ENCODE data around the gene ADRA2C. TPM values are rescaled to one million over a fixed set of nuclear protein-coding genes. Genes with fewer than 3 reads are reported as not detected.

Gene ADRA2C
- total RNA-seq, 1 experiment from 2014 or later, result not detected

DNA sequence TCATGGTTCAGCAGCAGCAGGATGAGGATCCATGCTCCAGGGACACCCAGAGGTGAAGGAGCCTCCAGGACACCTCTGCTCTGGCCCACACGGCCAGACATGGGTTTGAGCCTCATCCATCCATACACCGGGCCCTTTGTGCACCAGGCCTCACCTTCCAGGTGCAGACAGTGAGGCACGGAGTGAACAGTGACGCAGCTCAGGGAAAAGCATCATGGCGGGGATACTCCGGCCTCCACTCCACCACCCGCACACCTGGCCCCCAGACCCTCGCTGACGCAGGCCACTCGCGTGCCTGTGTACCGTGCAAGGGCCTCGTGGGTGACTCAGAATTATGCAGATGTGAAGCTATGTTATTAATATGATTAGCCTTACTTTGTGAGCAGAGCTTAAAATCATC lies 33.3 kb downstream of the ADRA2C start:
- DNase-seq, result no peak
- Histone ChIP-seq H3K79me2 (ENCODE audit: low read length) (no peaks in the 10 kb centered on the region), H3K9me3 (ENCODE audit: low read length) (peaks cover 9% of the 10 kb centered on the region; the same call in 1 of the 2 replicates), H4K20me1 (ENCODE audit: insufficient read depth, low read depth, low read length) (no peaks in the 10 kb centered on the region), H3K27me3 (ENCODE audit: low read length) (no peaks in the 10 kb centered on the region), H3K36me3 (ENCODE audit: insufficient read depth, low read length) (no peaks in the 10 kb centered on the region), H3K4me1 (ENCODE audit: low read length) (no peaks in the 10 kb centered on the region), H3K27ac (ENCODE audit: low read length) (no peak overlapping the region), H2AFZ (ENCODE audit: low read length) (no peak overlapping the region), H3K9me2 (replicated peaks; ENCODE audit: insufficient read depth, low read length) (no peaks in the 10 kb centered on the region), H3K9ac (ENCODE audit: low read length) (no peak overlapping the region), H3K4me2 (ENCODE audit: low read depth, low read length, poor library complexity, severe bottlenecking) (no peak overlapping the region), H3K4me3 (ENCODE audit: low read length) (no peak overlapping the region)

DNA sequence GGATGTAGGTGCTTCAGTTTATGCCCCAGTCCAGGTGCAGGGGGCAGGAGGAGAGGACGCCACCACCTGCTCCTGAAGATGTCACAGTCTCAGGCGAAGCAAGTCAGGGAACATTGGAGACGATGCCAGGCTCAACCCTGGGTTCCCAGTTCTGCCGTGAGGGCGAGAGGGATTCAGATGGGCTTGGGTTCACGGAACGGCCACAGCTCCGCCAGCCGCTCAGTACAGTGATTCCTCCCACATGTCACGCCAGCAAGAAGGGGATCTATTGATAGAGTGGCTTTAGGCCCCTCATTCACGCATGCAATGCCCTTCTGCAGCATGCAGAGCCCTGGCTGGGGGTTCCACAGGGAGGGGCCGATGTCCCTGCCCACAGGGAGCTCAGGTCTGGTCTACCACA lies 34.2 kb downstream of the ADRA2C start:
- Histone ChIP-seq H3K4me3 (ENCODE audit: low read length) (no peak overlapping the region), H3K4me1 (ENCODE audit: low read length) (no peaks in the 10 kb centered on the region)

DNA sequence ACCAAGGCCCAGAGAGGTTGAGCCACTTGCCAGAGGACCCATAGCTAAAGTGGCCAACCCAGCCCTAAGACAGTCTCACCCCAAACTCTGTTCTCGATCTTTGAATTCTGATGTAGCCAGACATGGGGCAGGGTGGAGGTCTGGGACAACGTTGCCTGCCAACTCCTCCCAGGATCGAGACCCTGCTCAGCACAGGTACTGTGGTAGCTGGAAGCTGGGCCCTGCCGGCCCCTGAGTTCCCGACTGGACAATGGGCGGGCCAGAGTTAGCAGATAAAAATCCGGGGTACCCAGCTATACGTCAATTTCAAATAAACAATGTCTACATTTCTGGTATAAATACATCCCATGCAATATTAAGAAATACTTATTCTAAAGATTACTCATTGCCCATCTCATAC lies 35.3 kb downstream of the ADRA2C start:
- Histone ChIP-seq H3K4me1 (ENCODE audit: low read length) (no peaks in the 10 kb centered on the region), H3K4me3 (ENCODE audit: low read length) (no peak overlapping the region), H3K27me3 (ENCODE audit: low read length) (no peaks in the 10 kb centered on the region), H3K9me3 (ENCODE audit: low read length) (no peaks in the 10 kb centered on the region), H3K27ac (ENCODE audit: low read length) (no peak overlapping the region), H3K36me3 (ENCODE audit: insufficient read depth, low read length) (no peaks in the 10 kb centered on the region), H3K79me2 (ENCODE audit: low read length) (no peaks in the 10 kb centered on the region), H2AFZ (ENCODE audit: low read length) (no peak overlapping the region), H3K4me2 (ENCODE audit: low read depth, low read length, poor library complexity, severe bottlenecking) (no peak overlapping the region), H3K9me2 (replicated peaks; ENCODE audit: insufficient read depth, low read length) (no peaks in the 10 kb centered on the region), H3K9ac (ENCODE audit: low read length) (no peak overlapping the region), H4K20me1 (ENCODE audit: insufficient read depth, low read depth, low read length) (no peaks in the 10 kb centered on the region)
- DNase-seq, result no peak

More for the DNA sequence above, 34.2 kb downstream of the ADRA2C start:
- H3K36me3 ChIP-seq (ENCODE audit: insufficient read depth, low read length), result no peaks in the 10 kb centered on the region
- H3K27ac ChIP-seq (ENCODE audit: low read length), result no peak overlapping the region
- peaks cover 7% of the 10 kb centered on the region; the same call in 1 of the 2 replicates for H3K9me3 ChIP-seq (ENCODE audit: low read length)
- no peak overlapping the region for H3K4me2 ChIP-seq (ENCODE audit: low read depth, low read length, poor library complexity, severe bottlenecking)
- no peak overlapping the region for H2AFZ ChIP-seq (ENCODE audit: low read length)
- no peak for DNase-seq
- H3K9me2 ChIP-seq (replicated peaks; ENCODE audit: insufficient read depth, low read length), result no peaks in the 10 kb centered on the region
- no peaks in the 10 kb centered on the region for H3K79me2 ChIP-seq (ENCODE audit: low read length)
- no peak overlapping the region for H3K9ac ChIP-seq (ENCODE audit: low read length)
- no peaks in the 10 kb centered on the region for H3K27me3 ChIP-seq (ENCODE audit: low read length)
- no peaks in the 10 kb centered on the region for H4K20me1 ChIP-seq (ENCODE audit: insufficient read depth, low read depth, low read length)

DNA sequence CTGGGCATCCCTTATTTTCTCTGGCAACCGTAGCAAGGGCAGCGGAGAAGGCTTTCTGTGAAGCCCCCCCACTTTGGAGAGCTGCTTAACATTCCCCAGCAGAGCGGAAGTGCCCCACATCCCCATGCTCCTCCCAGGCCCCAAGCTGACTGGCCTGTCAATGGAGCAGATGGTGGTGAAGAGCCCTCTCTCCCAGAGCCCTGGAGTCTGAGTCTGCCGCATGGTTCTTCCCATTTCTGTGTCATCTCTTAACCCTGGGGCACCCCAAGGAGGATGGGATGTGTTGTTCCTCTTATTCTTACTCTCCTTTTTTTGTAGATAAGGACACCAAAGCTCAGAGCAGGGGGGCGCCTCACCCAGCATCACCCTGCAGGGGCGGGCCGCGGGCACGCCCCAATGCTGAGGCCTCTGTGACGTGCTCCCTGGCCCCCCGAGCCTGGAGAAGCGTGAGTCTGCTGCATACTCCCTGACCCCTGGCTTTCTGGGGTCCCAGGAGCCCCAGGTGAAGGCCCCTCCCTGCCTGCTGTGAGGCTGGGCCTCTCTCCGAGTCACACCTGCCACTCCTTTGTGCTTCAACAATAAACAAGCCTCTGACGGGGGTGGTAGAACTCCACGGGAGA lies 35.9 kb downstream of the ADRA2C start:
- Histone ChIP-seq H3K9me2 (replicated peaks; ENCODE audit: insufficient read depth, low read length) (no peaks in the 10 kb centered on the region), H3K27me3 (ENCODE audit: low read length) (no peaks in the 10 kb centered on the region), H4K20me1 (ENCODE audit: insufficient read depth, low read depth, low read length) (no peaks in the 10 kb centered on the region), H3K9me3 (ENCODE audit: low read length) (no peaks in the 10 kb centered on the region), H3K79me2 (ENCODE audit: low read length) (no peaks in the 10 kb centered on the region), H3K27ac (ENCODE audit: low read length) (no peak overlapping the region), H2AFZ (ENCODE audit: low read length) (no peak overlapping the region), H3K4me3 (ENCODE audit: low read length) (no peak overlapping the region), H3K9ac (ENCODE audit: low read length) (no peak overlapping the region), H3K4me2 (ENCODE audit: low read depth, low read length, poor library complexity, severe bottlenecking) (no peak overlapping the region), H3K36me3 (ENCODE audit: insufficient read depth, low read length) (no peaks in the 10 kb centered on the region), H3K4me1 (ENCODE audit: low read length) (no peaks in the 10 kb centered on the region)
- no peak for DNase-seq

DNA sequence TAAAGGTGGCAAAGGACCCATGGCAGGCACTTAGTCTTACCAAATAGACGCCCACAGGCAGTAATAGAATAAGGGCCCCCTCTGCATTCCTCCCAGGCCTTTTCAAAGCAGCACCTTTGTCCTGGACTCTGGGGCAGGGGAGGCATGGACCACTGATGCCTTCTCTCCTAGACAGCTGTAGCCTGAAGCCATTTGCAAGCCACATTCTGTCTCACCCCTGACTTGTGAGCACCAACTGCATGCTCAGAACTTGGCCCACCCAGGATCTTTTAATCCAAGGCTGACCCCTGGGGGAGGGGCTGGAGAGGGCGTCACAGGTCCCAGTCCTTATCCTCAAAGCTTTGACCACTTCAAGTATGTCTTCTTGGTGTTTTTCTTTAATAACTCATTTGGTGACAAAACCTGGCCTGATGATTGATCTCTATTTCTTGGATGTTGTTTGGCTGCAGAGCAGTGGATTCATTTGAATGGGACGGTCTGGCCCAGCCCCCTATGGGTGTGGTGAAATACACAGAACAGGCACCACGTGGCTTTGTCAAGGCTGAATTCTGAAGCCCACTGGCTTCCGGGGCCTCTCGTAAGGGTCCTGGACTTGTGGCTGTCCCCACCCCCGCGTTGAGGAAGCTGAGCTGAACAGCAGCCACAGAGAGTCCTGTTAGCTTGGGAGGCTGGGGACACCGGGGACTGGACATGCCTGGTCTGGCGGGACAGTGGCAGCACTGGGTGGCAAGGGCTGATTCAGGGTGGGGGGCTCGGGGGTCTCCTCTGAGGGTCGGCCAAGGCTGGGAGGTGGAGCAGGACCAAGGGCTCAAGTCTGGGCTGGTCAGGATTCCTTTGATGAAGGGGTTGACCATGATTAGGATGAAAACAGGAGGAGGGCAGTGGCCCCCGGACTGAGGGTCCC lies 36.6 kb downstream of the ADRA2C start:
- Histone ChIP-seq H3K4me1 (ENCODE audit: low read length) (no peaks in the 10 kb centered on the region), H3K27me3 (ENCODE audit: low read length) (no peaks in the 10 kb centered on the region), H3K4me2 (ENCODE audit: low read depth, low read length, poor library complexity, severe bottlenecking) (no peak overlapping the region), H3K9me2 (replicated peaks; ENCODE audit: insufficient read depth, low read length) (no peaks in the 10 kb centered on the region), H2AFZ (ENCODE audit: low read length) (no peak overlapping the region), H3K9me3 (ENCODE audit: low read length) (no peaks in the 10 kb centered on the region), H3K4me3 (ENCODE audit: low read length) (no peak overlapping the region), H3K36me3 (ENCODE audit: insufficient read depth, low read length) (no peaks in the 10 kb centered on the region), H3K79me2 (ENCODE audit: low read length) (no peaks in the 10 kb centered on the region), H3K9ac (ENCODE audit: low read length) (no peak overlapping the region), H4K20me1 (ENCODE audit: insufficient read depth, low read depth, low read length) (no peaks in the 10 kb centered on the region), H3K27ac (ENCODE audit: low read length) (no peak overlapping the region)
- DNase-seq, result no peak

DNA sequence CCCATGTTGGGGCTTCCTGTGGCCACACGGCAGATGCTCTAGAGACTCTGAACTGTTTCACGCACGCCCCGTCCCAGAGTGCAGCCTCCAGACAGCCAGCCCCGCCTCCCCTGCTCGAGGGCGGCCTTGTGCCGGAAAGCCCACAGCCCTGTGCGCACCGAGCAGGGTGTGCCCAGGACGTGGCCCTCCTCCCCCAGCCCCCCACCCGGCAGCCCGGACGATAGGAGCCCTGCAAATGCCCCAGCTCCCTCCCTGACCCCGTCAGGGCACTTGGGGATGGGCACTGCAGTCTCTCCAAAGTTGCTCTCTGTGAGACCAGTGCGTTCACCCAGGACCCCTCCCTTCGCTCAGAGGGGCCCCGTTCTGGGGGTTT lies 37.3 kb downstream of the ADRA2C start:
- H3K4me2 ChIP-seq (ENCODE audit: low read depth, low read length, poor library complexity, severe bottlenecking), result no peak overlapping the region

DNA sequence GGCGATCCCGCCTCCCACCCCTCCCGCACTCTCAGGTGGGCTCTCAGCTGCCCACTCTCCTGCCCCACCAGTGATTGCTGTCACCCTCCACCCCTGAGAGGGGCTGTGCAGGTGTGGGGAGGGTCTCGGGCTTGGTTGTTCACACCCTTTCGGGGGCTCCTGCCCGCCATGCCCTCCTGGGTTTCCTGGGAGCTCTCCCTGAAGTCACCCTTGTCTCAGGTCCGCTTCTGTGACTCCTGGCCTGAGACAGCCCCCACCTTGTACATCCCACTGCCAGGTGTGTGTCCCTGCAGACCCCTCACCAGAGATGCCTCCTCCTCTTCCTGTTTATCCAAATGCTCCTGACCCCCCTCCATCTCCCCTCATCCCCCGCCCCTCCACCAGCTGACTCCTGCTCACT lies 37.8 kb downstream of the ADRA2C start:
- no peak for DNase-seq
- Histone ChIP-seq H2AFZ (ENCODE audit: low read length) (no peak overlapping the region), H3K27me3 (ENCODE audit: low read length) (no peaks in the 10 kb centered on the region), H3K4me2 (ENCODE audit: low read depth, low read length, poor library complexity, severe bottlenecking) (no peak overlapping the region), H3K27ac (ENCODE audit: low read length) (no peak overlapping the region), H4K20me1 (ENCODE audit: insufficient read depth, low read depth, low read length) (no peaks in the 10 kb centered on the region), H3K9ac (ENCODE audit: low read length) (no peak overlapping the region), H3K9me3 (ENCODE audit: low read length) (no peaks in the 10 kb centered on the region), H3K36me3 (ENCODE audit: insufficient read depth, low read length) (no peaks in the 10 kb centered on the region), H3K9me2 (replicated peaks; ENCODE audit: insufficient read depth, low read length) (no peaks in the 10 kb centered on the region), H3K79me2 (ENCODE audit: low read length) (no peaks in the 10 kb centered on the region), H3K4me1 (ENCODE audit: low read length) (no peaks in the 10 kb centered on the region), H3K4me3 (ENCODE audit: low read length) (no peak overlapping the region)

More for the DNA sequence above, 37.3 kb downstream of the ADRA2C start:
- Histone ChIP-seq H3K9me3 (ENCODE audit: low read length) (no peaks in the 10 kb centered on the region), H3K27ac (ENCODE audit: low read length) (no peak overlapping the region), H3K9me2 (replicated peaks; ENCODE audit: insufficient read depth, low read length) (no peaks in the 10 kb centered on the region), H3K4me1 (ENCODE audit: low read length) (no peaks in the 10 kb centered on the region), H3K36me3 (ENCODE audit: insufficient read depth, low read length) (no peaks in the 10 kb centered on the region), H3K9ac (ENCODE audit: low read length) (no peak overlapping the region), H3K79me2 (ENCODE audit: low read length) (no peaks in the 10 kb centered on the region), H2AFZ (ENCODE audit: low read length) (no peak overlapping the region), H3K4me3 (ENCODE audit: low read length) (no peak overlapping the region), H4K20me1 (ENCODE audit: insufficient read depth, low read depth, low read length) (no peaks in the 10 kb centered on the region), H3K27me3 (ENCODE audit: low read length) (no peaks in the 10 kb centered on the region)
- no peak for DNase-seq

DNA sequence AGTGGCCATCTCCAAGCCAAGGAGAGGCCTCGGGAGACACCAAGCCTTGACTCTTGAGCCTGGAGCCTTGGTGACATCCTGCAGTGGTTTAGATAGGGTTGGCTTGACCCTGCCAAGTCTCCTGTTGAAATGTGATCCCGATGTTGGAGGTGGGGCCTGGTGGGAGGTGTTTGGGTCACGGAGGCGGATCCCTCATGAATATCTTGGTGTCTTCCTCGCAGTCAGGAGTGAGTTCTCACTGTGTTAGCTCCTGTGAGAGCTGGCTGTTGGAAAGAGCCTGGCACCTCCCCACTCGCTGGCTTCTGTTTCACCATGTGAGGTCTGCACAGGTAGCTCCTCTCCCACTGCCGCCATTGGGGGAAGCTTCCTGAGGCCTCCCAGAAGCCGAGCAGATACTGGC lies 38.8 kb downstream of the ADRA2C start:
- no peak overlapping the region for H2AFZ ChIP-seq (ENCODE audit: low read length)
- no peak for DNase-seq
- H3K9me2 ChIP-seq (replicated peaks; ENCODE audit: insufficient read depth, low read length), result no peaks in the 10 kb centered on the region
- no peaks in the 10 kb centered on the region for H3K4me1 ChIP-seq (ENCODE audit: low read length)
- no peaks in the 10 kb centered on the region for H3K79me2 ChIP-seq (ENCODE audit: low read length)
- no peaks in the 10 kb centered on the region for H4K20me1 ChIP-seq (ENCODE audit: insufficient read depth, low read depth, low read length)
- no peak overlapping the region for H3K27ac ChIP-seq (ENCODE audit: low read length)
- no peak overlapping the region for H3K4me2 ChIP-seq (ENCODE audit: low read depth, low read length, poor library complexity, severe bottlenecking)
- no peaks in the 10 kb centered on the region for H3K27me3 ChIP-seq (ENCODE audit: low read length)
- H3K9ac ChIP-seq (ENCODE audit: low read length), result no peak overlapping the region
- H3K4me3 ChIP-seq (ENCODE audit: low read length), result no peak overlapping the region
- no peaks in the 10 kb centered on the region for H3K36me3 ChIP-seq (ENCODE audit: insufficient read depth, low read length)
- no peaks in the 10 kb centered on the region for H3K9me3 ChIP-seq (ENCODE audit: low read length)
